AG04449 (cell line): ENCODE measurements around the gene KCND2.
"Not testable (repeated sequence)": the region's sequence is repeated elsewhere in the genome, so short reads cannot be mapped to it uniquely, and the experiment has no call there.

Source experiments
- CTCF ChIA-PET: fragments of 350-600 bp; formaldehyde crosslinking; extraction: SDS; loops from one replicate; lab custom pipeline; 2021; ENCODE audit warnings: antibody characterized with exemption; lab: Yijun Ruan, JAX
- POLR2A ChIA-PET: fragments of 400-600, 350-600 bp; formaldehyde crosslinking; extraction: SDS; loops from one replicate; lab custom pipeline; 2020; ENCODE audit warnings: antibody characterized with exemption, inconsistent platforms; lab: Yijun Ruan, JAX
- DNase-seq: peaks from one replicate; pipeline ENCODE4 v3.0.0-alpha.2; 2010; ENCODE audit warnings: low read depth, low spot score
- H3K4me3 ChIP-seq: 2 replicates; pipeline ENCODE4 v1.5.1; 2011; ENCODE audit warnings: low read depth, mild to moderate bottlenecking, control low read depth, low read length
- TF ChIP-seq, protein P1 (sequence below): IDR thresholded peaks from one replicate; pipeline ENCODE4 v1.5.1; 2011; ENCODE audit warnings: mild to moderate bottlenecking, moderate library complexity, low read length, control low read depth, inconsistent platforms; ENCODE audit not compliant: insufficient read depth; ENCODE audit errors: missing control alignments

The KCND2 gene

DNA sequence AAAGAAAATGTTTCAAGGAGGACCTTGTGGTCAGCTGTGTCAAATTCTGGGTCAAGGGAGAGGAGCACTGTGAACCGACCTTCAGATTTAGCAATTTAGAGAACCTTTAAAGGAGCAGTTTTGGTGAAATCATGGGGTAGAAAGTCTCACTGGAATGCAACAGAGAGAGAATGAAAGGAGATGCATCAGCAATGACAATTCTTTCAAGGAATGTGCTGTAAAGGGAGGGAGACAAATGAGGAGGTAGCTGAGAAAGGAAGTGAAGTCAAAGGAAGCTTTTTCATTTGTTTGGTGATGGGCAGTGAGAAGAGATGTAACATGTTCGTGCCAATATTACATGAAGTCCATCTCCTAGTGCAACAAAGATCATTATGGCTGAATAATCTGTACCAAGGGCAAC, 418.9 kb downstream of the KCND2 start:
- POLR2A ChIA-PET: no interaction called here
- CTCF ChIA-PET: no interaction called here
- DNase-seq: no peak

GRCh38 chr7:120695848-120696247, 422.9 kb downstream of the KCND2 start:
- DNase-seq: no peak
- H3K4me3 ChIP-seq: no peak overlapping the region
- TF ChIP-seq, protein P1, sequence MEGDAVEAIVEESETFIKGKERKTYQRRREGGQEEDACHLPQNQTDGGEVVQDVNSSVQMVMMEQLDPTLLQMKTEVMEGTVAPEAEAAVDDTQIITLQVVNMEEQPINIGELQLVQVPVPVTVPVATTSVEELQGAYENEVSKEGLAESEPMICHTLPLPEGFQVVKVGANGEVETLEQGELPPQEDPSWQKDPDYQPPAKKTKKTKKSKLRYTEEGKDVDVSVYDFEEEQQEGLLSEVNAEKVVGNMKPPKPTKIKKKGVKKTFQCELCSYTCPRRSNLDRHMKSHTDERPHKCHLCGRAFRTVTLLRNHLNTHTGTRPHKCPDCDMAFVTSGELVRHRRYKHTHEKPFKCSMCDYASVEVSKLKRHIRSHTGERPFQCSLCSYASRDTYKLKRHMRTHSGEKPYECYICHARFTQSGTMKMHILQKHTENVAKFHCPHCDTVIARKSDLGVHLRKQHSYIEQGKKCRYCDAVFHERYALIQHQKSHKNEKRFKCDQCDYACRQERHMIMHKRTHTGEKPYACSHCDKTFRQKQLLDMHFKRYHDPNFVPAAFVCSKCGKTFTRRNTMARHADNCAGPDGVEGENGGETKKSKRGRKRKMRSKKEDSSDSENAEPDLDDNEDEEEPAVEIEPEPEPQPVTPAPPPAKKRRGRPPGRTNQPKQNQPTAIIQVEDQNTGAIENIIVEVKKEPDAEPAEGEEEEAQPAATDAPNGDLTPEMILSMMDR: no peak
- CTCF ChIA-PET: no interaction called here
- POLR2A ChIA-PET: no interaction called here

More for the DNA sequence above, 418.9 kb downstream of the KCND2 start:
- TF ChIP-seq, protein P1: no peak
- no peak overlapping the region for H3K4me3 ChIP-seq

GRCh38 chr7:120700796-120701195, 427.8 kb downstream of the KCND2 start:
- TF ChIP-seq, protein P1: no peak
- CTCF ChIA-PET: no interaction called here
- no peak for DNase-seq
- H3K4me3 ChIP-seq: no peak overlapping the region
- POLR2A ChIA-PET: no interaction called here

DNA sequence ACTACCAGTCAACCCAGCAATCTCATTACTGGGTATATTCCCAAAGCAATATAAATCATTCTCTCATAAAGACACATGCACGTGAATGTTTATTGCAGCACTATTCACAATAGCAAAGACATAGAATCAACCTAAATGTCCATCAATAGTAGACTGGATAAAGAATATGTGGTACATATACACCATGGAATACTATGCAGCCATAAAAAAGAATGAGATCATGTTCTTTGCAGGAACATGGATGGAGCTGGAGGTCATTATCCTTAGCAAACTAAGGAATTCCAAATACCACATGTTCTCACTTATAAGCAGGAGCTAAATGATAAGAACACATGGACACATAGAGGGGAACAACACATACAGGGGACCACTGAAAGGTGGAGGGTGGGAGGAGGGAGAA, 429.4 kb downstream of the KCND2 start:
- POLR2A ChIA-PET, DNase-seq, H3K4me3 ChIP-seq, CTCF ChIA-PET: not testable (repeated sequence)

GRCh38 chr7:120703585-120704240, 430.7 kb downstream of the KCND2 start:
- ChIA-PET POLR2A (no interaction called here), CTCF (no interaction called here)
- H3K4me3 ChIP-seq: no peak overlapping the region
- TF ChIP-seq, protein P1: no peak
- DNase-seq: no peak

GRCh38 chr7:120709252-120709971, 436.4 kb downstream of the KCND2 start:
- no peak overlapping the region for H3K4me3 ChIP-seq
- ChIA-PET POLR2A (no interaction called here), CTCF (interaction anchor here (1.0 kb wide), 1 partner anchor 16 kb away, joined by 4 read pairs; no protein-coding TSS in a partner anchor)
- TF ChIP-seq, protein P1: no peak
- DNase-seq: no peak

DNA sequence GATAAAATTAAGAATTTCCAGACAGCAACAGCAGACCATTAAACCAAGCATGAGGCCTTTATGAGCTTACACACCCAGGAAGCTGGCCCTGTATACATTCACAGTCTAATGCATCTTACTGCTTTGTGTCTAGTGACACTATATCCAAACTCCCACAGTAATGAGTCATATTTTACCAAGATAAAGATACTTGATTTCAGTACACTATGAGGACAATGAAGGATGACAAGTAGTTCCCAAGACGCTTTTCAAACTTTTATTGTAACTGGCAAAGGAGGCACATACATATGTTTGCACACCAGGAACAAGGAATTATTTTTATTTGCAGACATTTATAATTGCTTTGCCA, 437.0 kb downstream of the KCND2 start:
- TF ChIP-seq, protein P1: no peak
- ChIA-PET CTCF (interaction anchor here (1.0 kb wide), 1 partner anchor 16 kb away, joined by 4 read pairs; no protein-coding TSS in a partner anchor), POLR2A (no interaction called here)
- DNase-seq: no peak
- no peak overlapping the region for H3K4me3 ChIP-seq
